Bronchial epithelial cell (primary cell): ENCODE measurements around the gene SSR1. TPM values are rescaled to one million over a fixed set of nuclear protein-coding genes. Genes with fewer than 3 reads are reported as not detected.

Experiments used
- DNase-seq: peaks from one replicate; pipeline ENCODE4 v3.0.0-alpha.2; 2010; ENCODE audit warnings: low read depth
- FAIRE-seq: peaks from 2 replicates; lab custom pipeline; 2011; peaks lifted over from hg19 to GRCh38; lab: Jason Lieb, UNC
- H3K27me3 ChIP-seq: 2 replicates; pipeline ENCODE4 v1.5.1; 2011; ENCODE audit warnings: low read length; ENCODE audit not compliant: control insufficient read depth, insufficient read depth
- H3K36me3 ChIP-seq: 2 replicates; pipeline ENCODE4 v1.5.1; 2011; ENCODE audit warnings: low read length; ENCODE audit not compliant: control insufficient read depth, insufficient read depth
- H3K4me3 ChIP-seq: 2 replicates; pipeline ENCODE4 v1.5.1; 2011; ENCODE audit warnings: mild to moderate bottlenecking, low read depth, low read length, control low read depth
- total RNA-seq: library from RNA; depleted of rRNA; stranded (reverse); fragments of >200 nt; gene quantifications from 2 replicates; pipeline ENCODE4 v1.2.1, GENCODE V29; 2014
- TF ChIP-seq, protein P1 (sequence below): IDR thresholded peaks from 2 replicates; pipeline ENCODE4 v1.5.1; 2011; ENCODE audit warnings: mild to moderate bottlenecking, moderate library complexity, low read length, control low read depth, inconsistent platforms; ENCODE audit not compliant: insufficient read depth, severe bottlenecking

SSR1 gene
- total RNA-seq, 1 donor from 2014 or later = 36.9 TPM

GRCh38 chr6:7247179-7247456 lies 65.9 kb downstream of the SSR1 start:
- FAIRE-seq (no peak), DNase-seq (no peak)
- Histone ChIP-seq H3K27me3 (no peaks in the 10 kb centered on the region), H3K36me3 (peaks cover 34% of the 10 kb centered on the region), H3K4me3 (no peak overlapping the region)
- TF ChIP-seq, protein P1, sequence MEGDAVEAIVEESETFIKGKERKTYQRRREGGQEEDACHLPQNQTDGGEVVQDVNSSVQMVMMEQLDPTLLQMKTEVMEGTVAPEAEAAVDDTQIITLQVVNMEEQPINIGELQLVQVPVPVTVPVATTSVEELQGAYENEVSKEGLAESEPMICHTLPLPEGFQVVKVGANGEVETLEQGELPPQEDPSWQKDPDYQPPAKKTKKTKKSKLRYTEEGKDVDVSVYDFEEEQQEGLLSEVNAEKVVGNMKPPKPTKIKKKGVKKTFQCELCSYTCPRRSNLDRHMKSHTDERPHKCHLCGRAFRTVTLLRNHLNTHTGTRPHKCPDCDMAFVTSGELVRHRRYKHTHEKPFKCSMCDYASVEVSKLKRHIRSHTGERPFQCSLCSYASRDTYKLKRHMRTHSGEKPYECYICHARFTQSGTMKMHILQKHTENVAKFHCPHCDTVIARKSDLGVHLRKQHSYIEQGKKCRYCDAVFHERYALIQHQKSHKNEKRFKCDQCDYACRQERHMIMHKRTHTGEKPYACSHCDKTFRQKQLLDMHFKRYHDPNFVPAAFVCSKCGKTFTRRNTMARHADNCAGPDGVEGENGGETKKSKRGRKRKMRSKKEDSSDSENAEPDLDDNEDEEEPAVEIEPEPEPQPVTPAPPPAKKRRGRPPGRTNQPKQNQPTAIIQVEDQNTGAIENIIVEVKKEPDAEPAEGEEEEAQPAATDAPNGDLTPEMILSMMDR = no peak

- Histone ChIP-seq H3K27me3 (no peaks in the 10 kb centered on the region), H3K36me3 (peaks cover 34% of the 10 kb centered on the region), H3K4me3 (no peak overlapping the region)
- no peak for DNase-seq
- TF ChIP-seq, protein P1 = no peak
- no peak for FAIRE-seq
These were observed 66.4 kb downstream of the SSR1 start for GRCh38 chr6:7246401-7247178.

DNA sequence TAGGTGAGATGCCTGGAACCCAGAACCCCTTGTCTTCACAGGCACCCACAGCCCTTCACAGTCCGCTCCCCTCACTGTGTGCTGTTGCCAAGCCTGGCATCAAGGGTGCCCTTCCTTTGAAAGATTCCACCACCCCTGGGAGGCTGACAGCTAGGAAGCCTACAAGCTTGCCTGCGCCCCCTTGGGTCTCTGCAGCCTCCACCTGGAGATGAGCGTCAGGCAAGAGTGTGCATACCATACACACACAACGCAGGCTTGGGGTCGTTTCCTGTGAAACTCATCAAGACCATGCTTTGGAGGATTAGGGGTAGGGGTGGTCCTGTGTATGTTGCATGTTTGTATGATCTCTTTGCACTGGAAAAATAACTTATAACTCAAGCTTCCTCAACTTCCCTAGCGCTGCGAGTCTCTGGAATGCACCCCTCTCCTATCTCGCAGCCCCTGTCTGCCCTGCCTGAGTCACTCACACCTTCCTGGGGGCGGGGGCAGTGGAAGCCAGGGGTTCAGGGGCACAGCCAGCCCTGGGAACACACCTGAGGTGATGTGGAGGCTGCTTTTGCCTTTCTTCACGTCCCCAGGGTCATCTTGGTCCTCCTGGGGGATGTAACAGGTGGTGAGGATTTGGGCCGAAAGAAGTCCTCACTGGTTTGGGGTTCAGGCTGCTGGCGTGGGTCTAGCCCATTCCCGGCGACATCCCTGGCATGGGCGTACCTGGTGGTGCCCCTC lies 67.2 kb downstream of the SSR1 start:
- no peaks in the 10 kb centered on the region for H3K27me3 ChIP-seq
- H3K4me3 ChIP-seq = no peak overlapping the region
- TF ChIP-seq, protein P1 = no peak
- FAIRE-seq (no peak), DNase-seq (no peak)
- H3K36me3 ChIP-seq = peaks cover 35% of the 10 kb centered on the region

DNA sequence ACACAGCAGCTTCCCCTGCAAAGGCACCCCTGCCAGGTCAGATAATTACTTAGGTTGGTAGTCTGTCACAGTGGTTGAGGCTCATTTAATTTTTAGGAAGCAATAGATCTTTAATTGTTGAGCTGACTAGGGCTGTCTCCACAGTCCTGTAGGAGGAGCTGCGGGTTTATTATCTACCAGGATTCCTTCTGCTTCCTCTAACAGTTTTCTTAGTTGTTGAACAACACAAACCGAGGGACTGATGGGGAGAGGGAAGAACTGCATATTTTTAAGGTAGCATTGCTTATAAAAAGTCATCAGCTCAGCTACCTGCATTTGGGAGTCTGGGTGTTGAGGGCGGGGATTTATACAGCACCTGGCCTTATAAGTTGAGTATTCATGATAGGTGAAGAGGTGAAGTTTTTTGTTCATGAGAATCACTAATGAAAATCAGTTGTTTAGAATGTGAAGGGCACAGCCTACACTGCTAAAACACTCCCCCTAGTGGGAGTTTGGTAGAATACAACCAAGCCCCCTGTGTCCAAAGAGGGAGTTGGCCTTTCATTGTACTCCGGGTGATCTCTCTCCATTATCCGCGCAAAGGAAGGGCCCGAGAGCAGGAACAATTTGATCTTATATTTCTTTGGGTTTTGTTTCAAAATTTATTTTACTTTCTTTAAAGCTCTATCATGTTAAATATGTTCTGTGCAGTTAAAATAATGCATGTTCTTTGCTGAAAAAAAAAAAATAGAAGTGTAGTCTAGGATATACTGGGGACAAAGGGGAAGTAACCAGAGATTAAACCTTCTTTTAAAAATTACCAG lies 69.6 kb downstream of the SSR1 start:
- no peak overlapping the region for H3K4me3 ChIP-seq
- peak; percentile 66 for DNase-seq
- TF ChIP-seq, protein P1 = peak; percentile 81
- no peak for FAIRE-seq
- no peaks in the 10 kb centered on the region for H3K27me3 ChIP-seq
- H3K36me3 ChIP-seq = peaks cover 36% of the 10 kb centered on the region

DNA sequence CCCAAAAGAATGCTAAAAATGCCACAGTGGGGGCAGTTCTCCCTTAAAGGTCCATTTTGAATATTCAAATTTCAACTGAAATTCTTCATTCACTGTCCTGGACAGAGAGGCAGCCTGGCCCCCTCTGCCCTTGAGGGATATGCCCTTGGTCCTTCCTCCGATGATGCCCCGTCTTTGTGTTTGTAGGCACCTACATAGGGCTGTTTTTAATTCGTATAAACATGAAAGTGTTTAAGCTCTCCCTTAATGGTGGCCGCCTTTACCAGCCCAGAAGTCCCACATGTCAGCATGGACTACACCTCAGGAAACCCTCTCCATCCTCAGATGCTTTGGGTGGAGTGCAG lies 70.2 kb downstream of the SSR1 start:
- Histone ChIP-seq H3K4me3 (no peak overlapping the region), H3K36me3 (peaks cover 30% of the 10 kb centered on the region), H3K27me3 (no peaks in the 10 kb centered on the region)
- TF ChIP-seq, protein P1 = no peak
- DNase-seq (no peak), FAIRE-seq (no peak)
